Middle frontal gyrus (tissue), 1 donor: Measurements from ENCODE around the gene ASAP2.

ENCODE experiments used
- DNase-seq: peaks from one replicate; pipeline ENCODE4 v3.0.0-alpha.2; 2015; ENCODE audit warnings: low spot score; ENCODE audit errors: extremely low spot score

The ASAP2 gene

DNA sequence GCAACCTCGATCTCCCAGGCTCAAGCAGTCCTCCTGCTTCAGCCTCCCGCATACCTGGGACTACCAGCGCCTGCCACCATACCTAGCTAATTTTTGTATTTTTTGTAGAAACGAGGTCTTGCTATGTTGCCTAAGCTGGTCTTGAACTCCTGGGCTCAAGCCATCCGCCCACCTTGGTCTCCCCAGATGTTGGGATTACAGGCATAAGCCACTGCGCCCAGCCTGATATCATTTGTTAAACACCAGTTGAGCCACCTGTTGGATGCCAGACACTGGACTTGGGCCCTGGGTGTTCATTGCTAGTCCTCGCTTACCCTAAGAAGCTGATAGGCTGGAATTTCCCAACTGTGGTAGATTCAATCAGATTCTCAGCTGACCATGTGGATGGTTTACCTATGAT lies 136.9 kb downstream of the ASAP2 start:
- no peak for DNase-seq

DNA sequence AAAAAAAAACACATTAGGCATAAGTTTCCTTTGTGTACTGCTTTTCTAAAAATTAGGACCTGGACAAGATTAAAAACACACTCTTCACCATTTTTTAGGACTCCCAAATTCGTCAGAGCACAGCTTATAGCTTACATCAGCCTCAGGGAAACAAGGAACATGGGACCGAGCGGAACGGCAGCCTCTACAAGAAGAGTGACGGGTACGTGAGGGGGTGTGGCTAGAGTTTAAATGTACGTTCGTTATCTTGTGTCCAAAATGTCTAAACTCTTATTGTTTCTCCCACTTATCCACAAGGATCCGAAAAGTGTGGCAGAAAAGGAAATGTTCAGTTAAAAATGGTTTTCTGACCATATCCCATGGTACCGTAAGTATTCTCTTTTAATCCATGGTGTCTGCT lies 137.8 kb downstream of the ASAP2 start:
- DNase-seq, result no peak

DNA sequence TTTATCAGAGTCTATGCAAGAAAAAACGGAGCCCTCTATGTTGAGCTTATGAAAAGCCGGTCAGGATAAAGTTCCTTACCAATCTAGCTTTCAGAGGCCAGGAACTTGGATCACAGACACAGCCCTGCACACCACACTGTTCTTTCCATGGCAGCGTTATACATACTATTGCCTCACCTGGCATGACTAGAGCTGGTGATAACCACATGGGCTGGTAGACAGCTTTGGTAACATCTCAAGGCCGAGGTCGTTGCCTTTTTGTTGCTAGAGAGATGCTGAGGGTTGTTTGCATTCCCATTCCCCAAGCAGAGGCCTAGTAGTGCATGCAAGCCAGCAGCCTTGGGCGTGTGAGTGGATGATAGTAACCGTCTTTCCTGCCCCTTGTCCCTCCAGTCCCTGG lies 138.7 kb downstream of the ASAP2 start:
- DNase-seq, result no peak

DNA sequence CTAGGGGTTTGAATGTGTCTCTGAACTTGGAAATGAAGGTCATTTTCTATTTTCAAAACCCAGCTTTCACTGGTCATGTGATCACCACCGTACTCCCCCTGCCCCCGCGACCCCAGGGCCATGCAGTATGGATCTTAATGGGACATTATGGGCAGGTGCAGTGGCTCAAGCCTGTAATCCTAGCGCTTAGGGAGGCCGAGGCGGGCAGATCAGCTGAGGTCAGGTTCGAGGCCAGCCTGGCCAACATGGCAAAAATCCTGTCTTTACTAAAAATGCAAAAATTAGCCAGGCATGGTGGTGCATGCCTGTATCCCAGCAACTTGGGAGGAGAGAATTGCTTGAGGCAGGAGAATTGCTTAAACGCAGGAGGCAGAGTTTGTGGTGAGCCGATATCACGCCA lies 139.4 kb downstream of the ASAP2 start:
- no peak for DNase-seq

DNA sequence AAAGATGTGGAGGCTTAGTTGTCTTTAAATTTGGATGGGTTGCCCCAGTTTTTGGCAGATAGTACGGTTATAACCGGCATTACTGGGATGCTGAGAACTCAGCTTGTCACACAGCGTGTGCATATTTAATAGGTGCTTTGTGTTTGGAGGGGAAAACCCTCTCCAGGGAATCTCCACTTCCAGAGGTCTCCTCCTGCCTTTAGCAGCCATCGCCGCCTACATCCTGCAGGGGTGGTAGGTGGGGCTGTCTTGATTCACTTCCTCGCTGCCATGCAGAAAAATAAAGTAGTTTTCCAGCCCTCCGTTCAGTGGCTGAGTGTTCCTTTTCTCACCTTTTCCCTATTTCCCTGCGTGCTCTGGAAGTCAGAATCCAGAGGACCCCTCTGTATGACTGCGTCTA lies 140.3 kb downstream of the ASAP2 start:
- DNase-seq, result no peak

DNA sequence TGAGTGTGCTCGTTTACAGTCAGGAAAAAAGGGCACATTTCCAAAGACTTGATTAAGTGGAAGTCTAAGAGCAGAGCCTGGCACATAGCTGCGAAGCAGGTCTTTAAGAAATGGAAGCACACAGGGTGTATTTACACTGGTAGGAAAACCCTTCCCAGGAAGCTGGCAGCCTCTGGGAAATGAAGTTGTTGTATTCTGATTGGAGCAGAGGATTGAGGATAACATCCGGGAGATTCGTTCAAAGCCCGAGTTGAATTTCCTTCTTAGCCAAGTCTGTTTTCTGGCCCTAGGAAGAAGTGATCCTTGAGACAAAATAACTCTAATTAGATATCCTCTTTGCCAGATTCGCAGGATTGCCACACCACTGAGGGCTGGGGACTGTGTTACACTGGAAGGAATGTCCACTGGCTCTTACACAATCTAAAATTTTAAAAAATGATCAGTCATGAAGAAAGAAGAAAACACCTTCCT lies 140.8 kb downstream of the ASAP2 start:
- DNase-seq, result no peak

DNA sequence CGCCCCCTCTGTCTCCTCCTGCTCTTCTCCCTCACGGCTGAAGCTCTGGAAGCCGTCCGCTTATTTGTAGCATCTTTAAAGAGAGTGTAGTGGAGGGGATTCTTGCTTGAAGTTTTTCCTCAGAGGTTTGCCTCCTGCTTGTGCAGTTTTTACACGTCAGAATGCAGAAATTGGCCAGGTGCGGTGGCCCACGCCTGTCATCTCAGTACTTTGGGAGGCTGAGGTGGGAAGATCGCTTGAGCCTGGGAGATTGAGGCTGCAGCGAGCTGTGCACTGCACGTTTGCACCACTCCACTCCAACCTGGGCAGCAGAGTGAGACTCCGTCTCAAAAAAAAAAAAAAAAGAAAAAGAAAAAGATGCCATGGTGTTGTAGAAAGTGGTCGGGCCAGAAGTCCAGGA lies 147.7 kb downstream of the ASAP2 start:
- DNase-seq, result no peak

DNA sequence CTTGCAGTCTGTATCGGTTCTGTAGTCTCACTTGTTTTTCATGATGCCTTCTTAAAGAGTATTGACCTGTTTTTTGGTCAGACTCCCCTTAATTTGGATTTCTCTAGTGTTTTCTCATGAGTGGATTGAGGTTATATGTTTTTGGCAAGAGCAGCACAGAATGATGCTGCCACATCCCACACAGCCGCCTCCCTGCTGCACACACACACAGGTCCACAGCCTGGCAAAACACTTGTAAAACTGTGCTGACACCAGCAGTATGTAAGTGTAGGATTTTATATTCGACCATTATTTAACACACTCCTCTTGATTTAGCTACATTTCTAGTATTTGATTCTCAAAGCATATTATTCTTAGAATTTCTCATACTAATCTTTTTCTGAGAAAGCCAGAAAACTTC lies 148.7 kb downstream of the ASAP2 start:
- no peak for DNase-seq

DNA sequence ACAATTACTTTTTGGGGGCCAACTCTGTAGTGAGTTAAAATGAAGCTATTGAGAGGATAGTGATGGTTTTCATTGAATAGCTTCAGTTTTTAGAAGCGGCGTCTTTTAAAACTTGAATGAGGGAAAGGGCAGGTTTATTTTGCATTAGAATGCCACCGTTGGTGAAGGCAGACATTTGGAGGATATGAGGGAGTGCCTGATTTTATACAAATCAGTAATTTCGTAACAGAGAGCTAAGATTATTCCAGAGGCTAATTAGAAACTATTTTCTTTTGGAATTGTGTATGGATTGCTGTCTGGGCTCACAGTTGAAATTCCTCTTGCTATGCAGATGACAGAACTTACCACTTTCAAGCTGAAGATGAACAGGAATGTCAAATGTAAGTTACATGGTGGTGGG lies 149.1 kb downstream of the ASAP2 start:
- no peak for DNase-seq

DNA sequence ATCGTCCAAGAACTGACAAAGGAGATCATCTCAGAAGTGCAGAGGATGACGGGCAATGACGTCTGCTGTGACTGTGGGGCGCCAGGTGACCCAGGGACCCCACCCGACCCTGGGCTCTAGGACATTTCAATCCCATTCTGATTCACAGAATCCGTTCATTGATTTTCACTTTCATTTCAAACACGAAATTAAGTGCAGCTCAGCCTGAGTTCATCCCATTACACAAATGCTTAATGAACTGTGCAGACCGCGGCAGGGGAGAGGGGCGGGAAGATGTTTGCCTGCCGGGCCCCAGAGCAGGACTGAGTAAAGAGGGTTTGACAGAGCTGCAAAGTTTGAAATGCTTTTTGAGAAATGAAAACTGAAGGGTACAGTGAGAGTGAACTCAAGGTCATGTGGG lies 149.6 kb downstream of the ASAP2 start:
- no peak for DNase-seq

DNA sequence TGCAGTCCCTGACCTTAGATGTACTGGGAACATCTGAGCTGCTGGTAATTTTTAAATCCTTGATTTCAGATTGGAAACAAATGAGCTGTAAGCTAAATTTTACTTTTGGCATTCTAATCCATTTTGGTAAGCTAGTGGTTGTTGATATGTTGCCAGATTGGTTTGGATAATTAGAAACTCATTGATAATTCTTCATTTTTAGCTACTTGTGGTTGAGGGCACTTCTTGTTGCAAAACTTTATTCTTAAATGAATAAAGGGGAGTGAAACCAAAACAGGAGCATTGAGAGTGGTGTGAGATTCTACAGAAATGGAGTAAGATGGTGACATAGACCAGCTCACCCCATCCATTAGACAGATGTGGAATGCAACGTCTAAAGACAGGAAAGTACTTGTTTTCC lies 152.2 kb downstream of the ASAP2 start:
- DNase-seq, result no peak

DNA sequence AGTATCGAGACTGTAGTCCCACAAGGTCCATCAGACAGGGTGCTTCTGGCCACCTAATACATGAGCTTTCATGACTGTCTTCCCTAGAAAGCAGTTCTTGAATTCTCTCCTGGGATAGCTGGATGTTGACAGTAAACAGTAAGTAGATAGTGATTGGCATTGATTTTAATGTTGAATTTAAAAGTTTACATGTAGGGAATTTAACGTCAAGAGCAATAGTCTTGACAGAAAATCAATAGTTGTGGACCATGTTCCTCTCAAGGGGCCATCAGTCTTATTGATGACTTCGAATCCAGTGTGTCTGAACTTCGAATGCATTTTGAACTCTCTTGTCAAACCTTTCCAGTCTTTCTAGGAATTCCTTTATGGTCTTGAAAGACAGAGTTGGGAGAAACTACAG lies 152.9 kb downstream of the ASAP2 start:
- no peak for DNase-seq

DNA sequence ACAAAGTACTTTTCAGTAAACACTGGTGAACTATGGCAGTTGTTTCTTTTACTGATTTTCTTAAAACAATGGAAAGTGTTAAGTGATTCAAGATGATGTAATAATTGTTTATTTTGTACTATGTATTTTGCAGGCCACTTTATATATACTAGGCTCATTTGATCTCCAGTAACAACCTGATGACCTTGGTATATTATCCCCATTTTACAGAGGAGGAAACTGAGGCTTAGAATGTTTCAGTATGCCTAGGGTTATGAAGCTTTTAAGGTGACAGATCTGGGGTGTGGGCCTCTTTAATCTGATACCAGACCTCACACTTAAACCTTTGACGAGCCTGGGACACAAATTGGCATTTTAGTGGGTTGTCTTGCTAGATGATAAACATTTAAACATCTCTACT lies 153.5 kb downstream of the ASAP2 start:
- DNase-seq, result no peak

DNA sequence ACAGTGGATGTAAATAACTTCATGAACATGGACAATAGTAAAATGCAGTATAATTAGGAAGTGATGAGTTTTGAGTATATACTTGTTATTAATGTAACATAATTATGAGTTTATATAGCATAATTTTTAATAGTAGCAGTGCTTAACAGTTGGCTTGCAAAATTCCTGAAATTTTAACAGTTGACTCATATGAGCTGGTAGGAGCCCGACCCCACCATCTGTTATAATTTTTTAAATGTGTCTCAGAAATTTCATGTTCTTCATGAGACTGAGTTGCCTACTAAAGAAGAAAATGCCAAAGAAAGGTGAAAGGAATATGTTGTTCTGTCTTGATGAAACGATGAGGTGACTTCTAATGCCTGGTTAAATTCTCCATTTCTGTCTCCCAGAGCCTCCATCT lies 154.1 kb downstream of the ASAP2 start:
- no peak for DNase-seq

DNA sequence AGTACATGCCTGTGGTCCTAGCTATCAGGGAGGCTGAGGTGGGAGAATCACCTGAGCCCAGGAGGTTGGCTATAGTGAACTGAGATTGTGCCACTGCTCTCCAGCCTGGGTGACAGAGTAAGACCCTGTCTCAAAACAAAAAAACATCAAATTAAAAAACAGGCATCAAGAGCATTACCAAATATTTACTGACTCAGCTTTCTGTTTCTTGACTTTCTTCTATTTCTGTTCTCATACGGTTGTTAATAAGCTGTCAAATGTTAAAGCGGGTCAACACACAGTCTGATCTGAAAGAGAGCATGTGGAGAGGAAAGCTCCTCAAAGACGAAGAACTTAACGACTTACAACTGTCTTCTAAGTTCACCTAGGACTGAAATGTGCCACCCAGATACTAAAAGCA lies 157.8 kb downstream of the ASAP2 start:
- DNase-seq, result no peak

DNA sequence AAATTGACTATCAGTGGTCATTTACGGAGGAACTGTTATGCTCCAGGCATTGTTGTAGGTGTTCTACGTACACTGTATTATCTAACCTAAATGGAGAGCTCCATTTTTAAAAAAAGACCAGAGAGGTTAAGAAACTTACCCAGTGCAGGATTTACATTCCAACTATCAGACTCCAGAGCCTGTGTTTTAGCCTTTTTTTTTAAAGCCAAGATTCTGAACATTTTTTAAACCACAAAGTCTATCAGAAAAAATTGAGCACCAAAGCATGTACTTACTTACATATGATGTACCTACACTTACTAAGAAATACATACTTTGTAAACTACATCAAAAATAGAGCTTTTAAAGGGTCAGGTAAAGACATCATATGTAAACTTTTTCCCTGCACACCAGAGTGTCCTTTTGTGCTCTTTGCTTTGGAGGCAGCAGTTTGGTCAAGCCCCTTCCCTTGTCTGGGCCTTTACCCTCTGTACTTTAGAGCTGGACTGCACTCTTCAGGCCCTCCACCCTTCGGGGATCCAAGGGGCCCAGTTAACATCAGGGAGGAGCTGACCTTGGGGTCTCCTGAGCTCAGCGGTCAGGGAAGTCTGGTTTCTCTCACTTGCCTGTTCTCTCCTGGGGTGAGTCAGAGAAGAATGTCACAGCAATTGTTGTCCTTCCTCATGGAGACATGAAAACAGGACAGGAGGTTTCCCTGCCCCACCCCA lies 158.3 kb downstream of the ASAP2 start:
- no peak for DNase-seq

DNA sequence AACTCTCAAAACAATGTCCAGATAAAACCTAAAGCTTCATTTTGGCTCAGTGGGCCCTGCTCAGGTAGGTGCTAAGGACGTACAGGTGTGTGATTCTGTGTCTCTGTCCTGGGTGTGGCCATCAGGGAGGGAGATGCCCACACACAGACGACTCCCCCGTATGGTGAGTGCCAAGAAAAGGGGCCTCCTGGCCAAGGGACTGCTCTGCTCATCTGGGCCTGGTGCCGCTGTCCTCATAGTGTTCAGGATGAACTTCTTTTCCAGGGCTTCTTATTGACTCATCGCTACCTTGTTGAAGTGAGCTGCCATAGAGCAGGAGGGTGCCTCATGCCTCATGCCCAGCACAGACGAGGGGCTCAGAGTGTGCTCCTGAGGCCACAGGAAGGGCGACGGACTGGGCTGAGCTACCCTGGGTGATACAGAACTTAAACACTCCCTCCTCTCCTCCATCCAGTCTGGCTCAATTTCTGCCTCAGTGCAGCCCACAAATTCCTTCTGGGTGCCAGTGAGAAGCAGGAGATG lies 158.9 kb downstream of the ASAP2 start:
- DNase-seq, result no peak

DNA sequence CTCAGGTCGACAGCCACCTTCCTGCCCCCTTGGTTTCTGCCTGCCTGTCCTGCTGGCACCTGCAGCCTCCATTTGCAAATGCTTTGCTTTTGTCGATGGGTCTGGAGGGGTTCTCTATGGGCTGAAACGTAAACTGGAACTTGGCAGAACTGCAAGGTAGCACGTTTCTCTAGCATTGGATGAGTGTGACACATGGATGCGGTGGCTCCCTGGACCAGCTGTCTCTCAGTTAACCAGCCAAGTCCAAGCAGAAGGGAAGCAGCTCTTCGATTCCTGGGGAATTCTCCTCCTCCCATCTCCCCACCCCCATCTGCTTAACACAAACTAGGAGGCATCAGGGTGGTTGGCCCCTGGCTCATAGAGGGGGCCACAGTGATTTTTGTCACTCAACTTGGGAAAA lies 159.4 kb downstream of the ASAP2 start:
- DNase-seq, result no peak

DNA sequence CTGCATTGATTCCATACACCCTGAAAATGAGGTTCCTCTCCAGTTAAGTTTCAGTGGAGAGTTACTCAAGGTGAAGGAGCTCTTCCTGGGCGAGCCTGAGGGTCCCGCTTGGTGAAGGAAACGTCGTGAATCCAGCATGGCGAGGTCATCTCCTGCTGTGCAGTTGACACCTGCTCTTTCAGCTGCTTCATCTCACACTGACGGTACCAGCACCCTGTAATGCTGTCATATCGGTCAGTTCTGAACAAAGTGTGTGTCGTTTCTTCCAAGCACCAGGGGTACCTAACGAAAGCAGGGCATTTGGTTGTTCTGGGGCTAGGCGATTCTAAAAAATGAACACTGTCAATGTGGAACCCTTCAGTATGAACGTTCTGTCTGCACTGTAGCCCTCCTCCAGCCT lies 164.1 kb downstream of the ASAP2 start:
- DNase-seq, result no peak

DNA sequence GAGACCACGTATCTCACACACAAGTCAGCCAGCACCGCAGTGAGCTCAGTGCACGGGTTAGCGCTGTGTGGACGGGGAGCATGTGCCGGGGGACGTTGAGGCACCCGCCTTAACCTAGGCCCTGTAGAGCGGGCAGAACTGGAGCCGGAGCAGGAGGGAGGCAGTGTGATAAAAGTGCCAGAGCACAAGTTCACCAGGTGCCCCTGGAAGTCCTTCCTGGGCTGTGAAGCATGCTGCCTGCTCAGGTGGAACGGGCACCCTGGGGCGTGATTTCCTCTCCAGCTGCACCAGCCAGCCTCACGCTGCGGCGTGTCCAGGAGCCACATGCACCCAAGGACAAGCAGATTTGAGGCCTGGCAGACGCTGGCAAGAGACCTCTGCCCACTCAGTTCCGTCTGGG lies 166.4 kb downstream of the ASAP2 start:
- DNase-seq, result no peak

DNA sequence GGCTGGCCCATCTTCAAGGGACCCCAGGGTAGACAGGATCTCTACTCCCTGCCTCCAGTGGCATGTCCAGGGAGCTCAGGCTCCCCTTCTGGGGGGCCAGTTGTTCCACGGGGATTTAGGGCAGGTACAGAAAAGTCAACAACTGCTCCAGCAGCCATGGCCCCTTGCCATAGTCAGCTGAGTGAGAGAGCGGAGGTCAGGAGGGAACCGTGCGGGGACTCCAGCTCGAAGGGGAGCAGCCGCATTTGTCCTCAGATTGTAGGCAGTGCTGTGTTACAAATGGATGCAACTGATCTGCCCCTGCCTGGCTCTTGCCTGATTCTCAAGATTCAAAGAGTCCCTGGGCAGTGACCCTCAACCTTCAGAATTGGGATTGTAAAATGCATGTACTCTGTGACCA lies 166.9 kb downstream of the ASAP2 start:
- no peak for DNase-seq

DNA sequence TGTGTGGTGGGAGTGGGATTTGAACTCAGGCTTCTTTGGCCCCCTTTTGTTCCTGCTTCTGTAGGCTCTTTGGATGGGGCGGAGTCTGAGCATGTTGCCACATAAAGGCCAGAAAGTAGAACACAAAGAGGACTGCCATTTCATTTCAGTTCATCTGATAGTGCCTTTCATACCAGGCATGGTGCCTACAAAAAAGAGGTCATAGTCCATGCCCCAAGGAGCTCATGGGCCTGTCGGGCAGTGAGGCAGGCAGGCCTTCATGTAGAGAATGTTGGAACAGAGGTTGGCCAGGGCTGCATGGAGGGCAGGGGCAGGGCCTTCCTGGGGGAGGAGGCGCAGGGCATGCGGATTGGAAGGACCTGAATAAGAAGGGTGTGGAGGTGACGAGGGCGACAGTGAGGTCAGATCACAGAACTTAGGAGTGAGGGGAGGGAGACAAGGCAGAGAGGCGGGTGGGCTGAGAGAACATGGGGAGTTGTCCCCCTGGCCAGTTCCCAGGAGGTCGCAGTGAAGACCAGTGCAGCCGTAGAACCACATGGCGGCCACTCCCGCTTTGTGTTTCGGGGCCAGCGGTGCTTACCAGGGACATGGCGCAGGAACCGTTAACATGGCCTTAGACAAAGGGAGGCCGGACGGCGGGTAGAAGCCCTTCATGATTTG lies 167.6 kb downstream of the ASAP2 start:
- no peak for DNase-seq

DNA sequence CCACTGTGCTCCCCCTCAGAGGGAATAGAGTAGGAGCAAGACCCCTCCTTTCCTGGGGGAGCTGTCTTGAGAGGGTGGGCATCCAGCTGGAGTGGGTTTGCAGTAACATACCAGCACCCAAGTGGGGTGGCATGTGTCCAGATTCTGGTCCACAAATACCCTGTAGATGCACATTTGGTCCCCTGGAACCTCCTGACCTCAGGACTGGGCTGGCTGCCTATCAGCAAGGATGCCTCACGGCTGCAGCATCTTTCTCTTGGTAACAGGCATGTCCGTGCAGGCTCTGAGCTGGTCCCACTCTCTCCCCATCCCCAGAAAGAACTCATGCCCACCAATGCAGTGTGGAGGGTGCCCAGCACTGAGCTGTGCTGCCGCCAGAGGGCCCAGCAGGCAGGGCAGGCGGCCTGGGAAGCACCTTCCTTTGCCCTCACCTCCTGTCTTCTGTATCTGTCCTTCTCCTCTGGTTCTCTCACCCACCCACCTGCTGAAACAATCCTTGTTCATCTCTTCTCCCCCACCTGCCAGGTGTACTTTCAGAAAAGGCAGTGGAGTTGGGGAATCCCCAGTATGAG lies 169.3 kb downstream of the ASAP2 start:
- DNase-seq, result no peak
